Endodermal cell (in vitro differentiated cells): ENCODE measurements around the gene ZPR1. TPM values are rescaled to one million over a fixed set of nuclear protein-coding genes. Genes with fewer than 3 reads are reported as not detected.
A peak's percentile ranks its signal among the peaks of the same experiment; 100 is the strongest.

ENCODE experiments used
- DNase-seq: peaks from one replicate; pipeline ENCODE4 v3.0.0-alpha.2; 2017
- H3K27ac ChIP-seq: 2 replicates; pipeline ENCODE4 v1.5.1; 2013; ENCODE audit warnings: mild to moderate bottlenecking, low read depth, low read length, moderate library complexity
- H3K27me3 ChIP-seq: 2 replicates; pipeline ENCODE4 v1.6.1; 2013; ENCODE audit warnings: mild to moderate bottlenecking, low read length, moderate library complexity; ENCODE audit not compliant: insufficient read depth, control insufficient read depth, poor library complexity, severe bottlenecking
- H3K36me3 ChIP-seq: 2 replicates; pipeline ENCODE4 v1.7.0; 2013; ENCODE audit warnings: mild to moderate bottlenecking, low read length, moderate library complexity; ENCODE audit not compliant: control insufficient read depth, insufficient read depth
- H3K4me1 ChIP-seq: one replicate; pipeline ENCODE4 v1.7.0; 2013; ENCODE audit warnings: low read length; ENCODE audit not compliant: control insufficient read depth, insufficient read depth
- H3K4me3 ChIP-seq: 2 replicates; pipeline ENCODE4 v1.5.1; 2013; ENCODE audit warnings: mild to moderate bottlenecking, low read length, moderate library complexity
- H3K9ac ChIP-seq: 2 replicates; pipeline ENCODE4 v1.6.1; 2013; ENCODE audit warnings: mild to moderate bottlenecking, low read length, moderate library complexity; ENCODE audit not compliant: poor library complexity, severe bottlenecking; ENCODE audit errors: extremely low read depth
- H3K9me3 ChIP-seq: 2 replicates; pipeline ENCODE4 v1.6.1; 2013; ENCODE audit warnings: mild to moderate bottlenecking, low read length, moderate library complexity; ENCODE audit not compliant: control insufficient read depth
- H3K27ac Mint-ChIP-seq: 2 replicates; pipeline ENCODE4 v1.8.0; 2020; ENCODE audit warnings: mixed read lengths
- H3K27me3 Mint-ChIP-seq: 2 replicates; pipeline ENCODE4 v1.8.0; 2021; ENCODE audit warnings: mild to moderate bottlenecking, mixed read lengths; ENCODE audit not compliant: insufficient read depth
- H3K36me3 Mint-ChIP-seq: 2 replicates; pipeline ENCODE4 v1.8.0; 2020; ENCODE audit warnings: low read depth, mixed read lengths
- H3K4me1 Mint-ChIP-seq: 2 replicates; pipeline ENCODE4 v1.8.0; 2020; ENCODE audit warnings: mixed read lengths
- H3K4me3 Mint-ChIP-seq: 2 replicates; pipeline ENCODE4 v1.8.0; 2020; ENCODE audit warnings: mild to moderate bottlenecking, moderate library complexity, mixed read lengths
- H3K9me3 Mint-ChIP-seq: 2 replicates; pipeline ENCODE4 v1.8.0; 2020; ENCODE audit warnings: mild to moderate bottlenecking, mixed read lengths
- whole genome bisulfite sequencing, 2 experiments: methylation state at CpG; one replicate each; pipeline versions ENCODE4 v1.1.5 to v1.1.7; 2013; ENCODE audit warnings: missing lambda C conversion rate in 2 of 2, mixed read lengths in 1 of 2; ENCODE audit not compliant: insufficient coverage in 1 of 2, insufficient read length in 1 of 2; 5-methylcytosine and 5-hydroxymethylcytosine counted together
- total RNA-seq, 2 donors: library from RNA; stranded (reverse); fragmentation: NEBNext Ultra II Directional in 1 of 2; extraction: Animal tissue kit (Norgen Biotek cat#: 25700) in 1 of 2; gene quantifications; 2 replicates in 1 of 2; 3 replicates in 1 of 2; pipeline ENCODE4 v1.2.1, GENCODE V29; 2021
- TF ChIP-seq, protein P1 (sequence below): fragments of 200-600 bp; sonication (generic); conservative IDR thresholded peaks from 2 replicates; pipeline ENCODE4 v1.5.0; 2021; ENCODE audit warnings: antibody characterized with exemption, mild to moderate bottlenecking

ZPR1 gene
- total RNA-seq, 2 donors from 2014 or later: 59.2 to 63.4 TPM

DNA sequence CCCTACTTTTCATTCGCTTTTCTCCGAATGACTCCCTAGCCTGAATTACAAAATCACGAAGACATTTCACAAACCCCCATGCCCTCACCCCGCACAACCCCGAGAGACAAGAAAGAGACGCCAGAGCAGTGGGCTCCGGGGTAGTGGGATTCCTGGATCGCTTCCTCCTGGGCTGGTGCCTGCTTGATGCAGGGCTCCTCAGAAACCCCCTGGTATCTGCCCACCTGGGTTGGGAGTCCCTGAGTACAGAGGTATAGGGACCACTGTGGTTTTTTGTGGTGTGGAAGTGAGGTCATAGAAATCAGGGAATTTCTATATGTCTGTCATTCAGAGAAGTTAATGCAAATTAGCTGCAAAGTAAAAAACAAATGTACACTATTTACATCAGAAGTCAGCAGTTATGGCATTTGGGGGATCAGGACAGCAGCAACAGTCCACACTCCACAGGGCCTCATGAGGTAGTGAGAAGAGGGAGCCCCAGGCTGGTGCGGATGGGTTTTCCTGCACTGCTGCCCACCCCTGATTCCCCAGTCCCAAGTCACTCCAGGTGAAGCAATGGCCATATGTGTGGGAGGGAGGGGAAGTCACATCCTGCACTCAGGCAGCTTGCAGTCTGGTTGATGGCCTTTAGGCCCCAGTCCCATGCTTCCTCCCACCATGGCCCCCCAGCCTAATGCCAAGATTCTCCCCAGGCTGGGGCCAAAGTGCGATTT, 54.6 kb downstream of the ZPR1 start:
- no peaks in the 10 kb centered on the region for H3K4me1 ChIP-seq
- Mint-ChIP-seq H3K4me1 (peaks cover 9% of the 10 kb centered on the region), H3K27ac (no peak overlapping the region), H3K27me3 (peaks cover 2% of the 10 kb centered on the region), H3K9me3 (no peaks in the 10 kb centered on the region), H3K4me3 (no peak overlapping the region), H3K36me3 (peaks cover 2% of the 10 kb centered on the region)
- H3K36me3 ChIP-seq: no peaks in the 10 kb centered on the region
- no peaks in the 10 kb centered on the region for H3K9me3 ChIP-seq
- WGBS, 2 experiments: 76% methylated on average over 10 of the region's 10 CpGs; no CpG with 5 or more reads in 1 of the 2 experiments
- H3K9ac ChIP-seq: no peak overlapping the region
- H3K27me3 ChIP-seq: no peaks in the 10 kb centered on the region
- TF ChIP-seq, protein P1, sequence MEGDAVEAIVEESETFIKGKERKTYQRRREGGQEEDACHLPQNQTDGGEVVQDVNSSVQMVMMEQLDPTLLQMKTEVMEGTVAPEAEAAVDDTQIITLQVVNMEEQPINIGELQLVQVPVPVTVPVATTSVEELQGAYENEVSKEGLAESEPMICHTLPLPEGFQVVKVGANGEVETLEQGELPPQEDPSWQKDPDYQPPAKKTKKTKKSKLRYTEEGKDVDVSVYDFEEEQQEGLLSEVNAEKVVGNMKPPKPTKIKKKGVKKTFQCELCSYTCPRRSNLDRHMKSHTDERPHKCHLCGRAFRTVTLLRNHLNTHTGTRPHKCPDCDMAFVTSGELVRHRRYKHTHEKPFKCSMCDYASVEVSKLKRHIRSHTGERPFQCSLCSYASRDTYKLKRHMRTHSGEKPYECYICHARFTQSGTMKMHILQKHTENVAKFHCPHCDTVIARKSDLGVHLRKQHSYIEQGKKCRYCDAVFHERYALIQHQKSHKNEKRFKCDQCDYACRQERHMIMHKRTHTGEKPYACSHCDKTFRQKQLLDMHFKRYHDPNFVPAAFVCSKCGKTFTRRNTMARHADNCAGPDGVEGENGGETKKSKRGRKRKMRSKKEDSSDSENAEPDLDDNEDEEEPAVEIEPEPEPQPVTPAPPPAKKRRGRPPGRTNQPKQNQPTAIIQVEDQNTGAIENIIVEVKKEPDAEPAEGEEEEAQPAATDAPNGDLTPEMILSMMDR: no peak
- no peak overlapping the region for H3K4me3 ChIP-seq
- DNase-seq: no peak
- no peak overlapping the region for H3K27ac ChIP-seq

DNA sequence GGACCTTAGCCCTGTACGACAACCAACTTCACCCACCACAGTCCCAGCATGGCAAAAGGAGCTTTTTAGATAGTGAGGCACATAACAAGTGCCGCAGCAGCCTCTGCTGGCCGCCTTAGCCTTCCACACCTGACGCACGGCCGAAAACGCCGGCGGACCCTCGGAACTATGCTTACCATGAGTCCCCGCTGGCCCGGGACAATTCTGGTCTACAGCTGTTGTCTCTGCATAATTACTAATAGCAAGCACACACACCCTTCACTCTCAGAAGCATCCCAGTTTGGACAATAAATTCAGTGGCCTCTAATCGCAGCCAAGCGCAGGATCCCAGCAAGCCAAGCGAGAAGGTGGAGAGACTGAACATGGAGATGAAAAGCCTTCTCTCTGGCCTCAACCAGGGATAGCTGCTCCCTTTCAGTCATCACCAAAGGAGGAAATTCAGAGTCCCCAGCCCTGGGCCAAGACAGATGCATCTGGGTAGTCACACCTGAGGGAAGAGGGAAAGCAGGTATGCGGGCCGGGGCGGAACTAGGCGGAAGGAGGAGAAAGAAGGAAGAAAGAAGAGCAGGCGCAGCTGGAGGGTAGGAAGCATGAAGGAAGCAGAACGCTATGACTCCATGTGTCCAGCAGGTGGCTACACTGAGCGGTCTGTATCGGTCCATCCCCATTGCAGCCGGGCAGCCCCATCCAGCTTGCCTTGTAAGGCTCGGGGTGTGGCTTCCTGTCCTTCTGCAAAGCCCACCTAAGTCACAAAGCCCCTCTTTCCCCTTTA, 55.4 kb downstream of the ZPR1 start:
- DNase-seq: peak; percentile 94
- peak overlapping the region; percentile 50 for H3K4me3 Mint-ChIP-seq
- H3K4me3 ChIP-seq: no peak overlapping the region

DNA sequence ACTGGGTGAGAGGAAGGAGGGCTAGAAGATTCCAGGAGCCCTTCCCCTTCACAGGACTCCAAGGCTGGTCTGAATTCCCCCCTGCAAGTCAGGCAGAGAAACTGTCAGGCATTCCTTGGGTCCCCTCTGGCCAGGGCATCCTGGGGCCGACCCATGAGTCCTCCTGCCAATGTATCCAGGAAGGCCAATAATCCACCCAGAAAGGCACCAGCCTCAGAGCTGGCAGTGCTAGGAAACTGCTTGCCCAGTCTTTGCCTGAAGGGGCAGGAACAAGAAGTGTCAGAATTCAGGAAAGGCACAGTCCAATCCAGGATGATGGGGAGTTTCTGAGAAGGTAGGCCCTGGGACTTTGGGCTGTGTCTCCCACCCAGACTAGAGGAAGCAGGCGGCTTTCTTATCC, 56.0 kb downstream of the ZPR1 start:
- Histone ChIP-seq H3K9ac (no peak overlapping the region), H3K27me3 (no peaks in the 10 kb centered on the region), H3K4me3 (no peak overlapping the region), H3K36me3 (no peaks in the 10 kb centered on the region), H3K9me3 (no peaks in the 10 kb centered on the region), H3K4me1 (no peaks in the 10 kb centered on the region), H3K27ac (no peak overlapping the region)
- 88 to 92% methylated on average over 1 to 2 of the region's 2 CpGs for WGBS, 2 experiments
- TF ChIP-seq, protein P1: no peak
- Mint-ChIP-seq H3K36me3 (peaks cover under 1% of the 10 kb centered on the region), H3K9me3 (no peaks in the 10 kb centered on the region), H3K4me1 (peaks cover 9% of the 10 kb centered on the region), H3K27me3 (peaks cover 10% of the 10 kb centered on the region), H3K4me3 (no peak overlapping the region), H3K27ac (no peak overlapping the region)
- no peak for DNase-seq

More for the DNA sequence above, 55.4 kb downstream of the ZPR1 start:
- H3K36me3 Mint-ChIP-seq: peaks cover 2% of the 10 kb centered on the region
- H3K27ac Mint-ChIP-seq: no peak overlapping the region
- Histone ChIP-seq H3K36me3 (no peaks in the 10 kb centered on the region), H3K9ac (no peak overlapping the region), H3K9me3 (no peaks in the 10 kb centered on the region), H3K27me3 (no peaks in the 10 kb centered on the region), H3K4me1 (no peaks in the 10 kb centered on the region), H3K27ac (no peak overlapping the region)
- H3K27me3 Mint-ChIP-seq: peaks cover 8% of the 10 kb centered on the region
- 56 to 59% methylated on average over 21 to 25 of the region's 25 CpGs for WGBS, 2 experiments
- H3K4me1 Mint-ChIP-seq: peaks cover 9% of the 10 kb centered on the region
- H3K9me3 Mint-ChIP-seq: no peaks in the 10 kb centered on the region
- TF ChIP-seq, protein P1: peak; percentile 84
